Kidney (tissue), 14 donors: ENCODE results near the gene FOLR1. TPM values are rescaled to one million over a fixed set of nuclear protein-coding genes. Genes with fewer than 3 reads are reported as not detected.

ENCODE experiments used
- DNase-seq, 5 donors: peaks; one replicate each; pipeline ENCODE4 v3.0.0-alpha.2; 2013 to 2020
- FAIRE-seq: peaks from 2 replicates; lab custom pipeline; 2012; peaks lifted over from hg19 to GRCh38; lab: Jason Lieb, UNC
- H3K27ac ChIP-seq, 2 donors: one replicate each; pipeline ENCODE4 v1.7.0; 2013; ENCODE audit warnings: low read depth in 2 of 2, low read length in 2 of 2, inconsistent platforms in 1 of 2
- H3K27me3 ChIP-seq: one replicate; pipeline ENCODE4 v1.7.1; 2013; ENCODE audit warnings: low read length, inconsistent platforms; ENCODE audit not compliant: control insufficient read depth, insufficient read depth
- H3K36me3 ChIP-seq, 3 donors: one replicate each; pipeline versions ENCODE4 v1.7.0 to v1.7.1; 2013; ENCODE audit warnings: low read length in 3 of 3, control low read depth in 1 of 3, inconsistent platforms in 1 of 3; ENCODE audit not compliant: insufficient read depth in 3 of 3, control insufficient read depth in 2 of 3
- H3K4me1 ChIP-seq, 3 donors: one replicate each; pipeline versions ENCODE4 v1.7.0 to v1.7.1; 2013; ENCODE audit warnings: low read length in 3 of 3, inconsistent platforms in 1 of 3, low read depth in 1 of 3; ENCODE audit not compliant: control insufficient read depth in 2 of 3, insufficient read depth in 2 of 3
- H3K4me3 ChIP-seq, 3 donors: one replicate each; pipeline versions ENCODE4 v1.7.0 to v1.8.1; 2013; ENCODE audit warnings: low read length in 3 of 3, control low read depth in 1 of 3, inconsistent platforms in 1 of 3
- H3K9ac ChIP-seq, 3 donors: one replicate each; pipeline versions ENCODE4 v1.7.0 to v1.7.1; 2013; ENCODE audit warnings: low read length in 3 of 3, control low read depth in 1 of 3, inconsistent platforms in 1 of 3
- H3K9me3 ChIP-seq, 3 donors: one replicate each; pipeline versions ENCODE4 v1.7.0 to v1.7.1; 2013; ENCODE audit warnings: low read length in 3 of 3, control low read depth in 1 of 3, inconsistent platforms in 1 of 3; ENCODE audit not compliant: control insufficient read depth in 2 of 3, insufficient read depth in 1 of 3
- CTCF ChIP-seq: IDR thresholded peaks from 3 replicates; pipeline ENCODE4 v1.5.1; 2012; ENCODE audit warnings: mild to moderate bottlenecking, moderate library complexity, borderline replicate concordance; ENCODE audit not compliant: insufficient read depth; ENCODE audit errors: extremely low read depth
- intact Hi-C: fragments of 100-400 bp; cut with DNase I; formaldehyde crosslinking; loops from one replicate; pipeline ENCODE4 v1.11.1; 2022
- polyA plus RNA-seq: library from polyadenylated mRNA; stranded (reverse); fragments of 350-450 nt; fragmentation: Illumina TruSeq; extraction: RNeasy Lipid Tissue Mini Kit (QIAGEN cat#74804); gene quantifications from one replicate; pipeline ENCODE4 v1.2.3, GENCODE V29; 2014; ENCODE audit warnings: low read depth, low replicate concordance; ENCODE audit not compliant: insufficient read depth
- total RNA-seq: library from RNA; stranded (reverse); fragmentation: NEBNext Ultra II Directional; extraction: Animal tissue kit (Norgen Biotek cat#: 25700); gene quantifications from one replicate; pipeline ENCODE4 v1.2.1, GENCODE V29; 2021
- donor health status: control.
- donor health status: control.
- donor health status: control.
- donor health status: control.
- donor health status: control.
- donor health status: DM: yes; HTN: yes; CAD: no.
- donor health status: Normal renal cell carcinoma (clear cell type).

Gene FOLR1
- total and polyA plus RNA-seq, 2 donors from 2014 or later, result 41.2 to 297 TPM

- DNase-seq (peak in 2 of 5 donors; percentile 10 to 28), FAIRE-seq (no peak)
- no peak for TF ChIP-seq CTCF
- Histone ChIP-seq H3K36me3 (peaks cover 0 to 22% (median 16%) of the 10 kb centered on the region in 3 donors), H3K27me3 (no peaks in the 10 kb centered on the region), H3K4me3 (peak overlapping the region; percentile 17 to 94 (median 54)), H3K27ac (peak overlapping the region; percentile 2 to 43), H3K9ac (peak overlapping the region in 2 of 3 donors; percentile 58 to 69), H3K9me3 (no peaks in the 10 kb centered on the region), H3K4me1 (peaks cover 0 to 19% (median 16%) of the 10 kb centered on the region in 3 donors)
- intact Hi-C loops, result no loop called here
Measured at GRCh38 chr11:72225411-72225951, 33.5 kb downstream of the FOLR1 start.

- TF ChIP-seq CTCF, result no peak
- peaks cover 0 to 19% (median 13%) of the 10 kb centered on the region in 3 donors for H3K4me1 ChIP-seq
- H3K9me3 ChIP-seq, result no peaks in the 10 kb centered on the region
- peak in 1 of 5 donors; percentile 43 for DNase-seq
- intact Hi-C loops, result no loop called here
- no peak overlapping the region for H3K9ac ChIP-seq
- no peak overlapping the region for H3K4me3 ChIP-seq
- peaks cover 5 to 34% (median 25%) of the 10 kb centered on the region in 3 donors for H3K36me3 ChIP-seq
- FAIRE-seq, result no peak
- H3K27ac ChIP-seq, result no peak overlapping the region
- no peaks in the 10 kb centered on the region for H3K27me3 ChIP-seq
Measured at GRCh38 chr11:72226701-72227100, 34.8 kb downstream of the FOLR1 start.

GRCh38 chr11:72227316-72228228 is 35.6 kb downstream of the FOLR1 start:
- Histone ChIP-seq H3K27me3 (no peaks in the 10 kb centered on the region), H3K4me1 (peaks cover 0 to 15% (median 7%) of the 10 kb centered on the region in 3 donors), H3K27ac (no peak overlapping the region), H3K4me3 (no peak overlapping the region), H3K9me3 (no peaks in the 10 kb centered on the region), H3K9ac (no peak overlapping the region), H3K36me3 (peaks cover 5 to 43% (median 29%) of the 10 kb centered on the region in 3 donors)
- FAIRE-seq, result no peak
- peak in 2 of 5 donors; percentile 6 to 60 for DNase-seq
- intact Hi-C loops, result no loop called here
- TF ChIP-seq CTCF, result no peak
